Activated T-helper 17 cell treated with anti-CD3 and anti-CD28 coated beads, Interleukin-2, amount 50 U/mL, for 72 hours (primary cell): ENCODE measurements around the gene MMP25. TPM values are rescaled to one million over a fixed set of nuclear protein-coding genes. Genes with fewer than 3 reads are reported as not detected.

Experiments used
- ATAC-seq: fragments of 150-1000 bp; cut with Tn5 transposase; replicated peaks from 2 replicates; pipeline ENCODE4 v1.10.0; 2021; ENCODE audit warnings: mild to moderate bottlenecking, moderate library complexity
- H3K27ac Mint-ChIP-seq: one replicate; pipeline ENCODE4 v1.8.0; 2022; ENCODE audit warnings: mixed read lengths
- H3K27me3 Mint-ChIP-seq: one replicate; pipeline ENCODE4 v1.8.0; 2022; ENCODE audit warnings: mixed read lengths
- H3K36me3 Mint-ChIP-seq: one replicate; pipeline ENCODE4 v1.8.0; 2022; ENCODE audit warnings: low read depth, mild to moderate bottlenecking, mixed read lengths
- H3K4me1 Mint-ChIP-seq: one replicate; pipeline ENCODE4 v1.8.0; 2022; ENCODE audit warnings: mixed read lengths
- H3K4me3 Mint-ChIP-seq: one replicate; pipeline ENCODE4 v1.8.0; 2022; ENCODE audit warnings: mild to moderate bottlenecking, mixed read lengths
- H3K9me3 Mint-ChIP-seq: one replicate; pipeline ENCODE4 v1.8.0; 2022; ENCODE audit warnings: mixed read lengths
- total RNA-seq, 2 donors: library from RNA; stranded (reverse); gene quantifications; one replicate each; pipeline ENCODE4 v1.2.3, GENCODE V29; 2022

MMP25 gene
- total RNA-seq, 2 donors from 2014 or later: 5.9 to 7.1 TPM

GRCh38 chr16:3089717-3090592, 43.6 kb downstream of the MMP25 start:
- H3K27me3 Mint-ChIP-seq: no peaks in the 10 kb centered on the region
- no peaks in the 10 kb centered on the region for H3K36me3 Mint-ChIP-seq
- H3K27ac Mint-ChIP-seq: no peak overlapping the region
- H3K4me3 Mint-ChIP-seq: no peak overlapping the region
- H3K9me3 Mint-ChIP-seq: no peaks in the 10 kb centered on the region
- peaks cover 18% of the 10 kb centered on the region for H3K4me1 Mint-ChIP-seq
- ATAC-seq: no peak

- ATAC-seq: no peak
- Mint-ChIP-seq H3K27ac (peak overlapping the region; percentile 75), H3K36me3 (no peaks in the 10 kb centered on the region), H3K27me3 (no peaks in the 10 kb centered on the region), H3K4me1 (peaks cover 18% of the 10 kb centered on the region), H3K9me3 (no peaks in the 10 kb centered on the region), H3K4me3 (peak overlapping the region; percentile 15)
Measured at GRCh38 chr16:3091551-3091950, 45.2 kb downstream of the MMP25 start.

GRCh38 chr16:3092501-3092941, 46.2 kb downstream of the MMP25 start:
- no peak overlapping the region for H3K4me3 Mint-ChIP-seq
- no peak for ATAC-seq
- H3K36me3 Mint-ChIP-seq: no peaks in the 10 kb centered on the region
- no peaks in the 10 kb centered on the region for H3K9me3 Mint-ChIP-seq
- peaks cover 16% of the 10 kb centered on the region for H3K4me1 Mint-ChIP-seq
- no peaks in the 10 kb centered on the region for H3K27me3 Mint-ChIP-seq
- H3K27ac Mint-ChIP-seq: no peak overlapping the region

DNA sequence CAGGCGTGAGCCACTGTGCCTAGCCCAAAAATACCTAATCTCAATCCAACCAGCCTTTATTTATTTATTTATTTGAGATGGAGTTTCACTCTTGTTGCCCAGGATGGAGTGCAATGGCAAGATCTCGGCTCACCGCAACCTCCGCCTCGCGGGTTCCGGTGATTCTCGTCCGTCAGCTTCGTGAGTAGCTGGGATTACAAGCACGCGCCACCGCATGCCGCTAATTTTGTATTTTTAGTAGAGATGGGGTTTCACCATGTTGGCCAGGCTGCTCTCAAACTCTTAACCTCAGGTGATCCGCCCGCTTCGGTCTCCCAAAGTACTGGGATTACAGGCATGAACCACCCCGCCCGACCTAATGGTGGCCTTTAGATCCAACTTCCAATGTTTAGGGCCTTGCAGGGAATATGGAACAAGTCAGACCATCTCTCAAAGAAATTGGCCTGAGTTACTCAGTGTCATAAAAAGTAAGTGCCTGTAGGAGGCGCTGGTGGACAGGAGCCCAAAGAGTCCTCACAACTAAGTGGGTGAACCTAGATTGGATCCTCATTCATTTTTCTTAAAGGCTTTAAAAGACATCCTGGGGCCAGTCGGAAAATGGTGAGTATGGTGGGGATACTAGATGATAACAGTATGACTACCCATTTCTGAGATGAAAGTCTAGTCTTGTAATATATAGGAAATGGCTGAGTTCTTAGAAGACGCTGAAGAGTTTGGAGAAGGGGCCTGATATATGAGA, 48.1 kb downstream of the MMP25 start:
- H3K27ac Mint-ChIP-seq: peak overlapping the region; percentile 88
- peaks cover 8% of the 10 kb centered on the region for H3K4me1 Mint-ChIP-seq
- H3K27me3 Mint-ChIP-seq: no peaks in the 10 kb centered on the region
- no peaks in the 10 kb centered on the region for H3K9me3 Mint-ChIP-seq
- peak; percentile 74 for ATAC-seq
- no peaks in the 10 kb centered on the region for H3K36me3 Mint-ChIP-seq
- H3K4me3 Mint-ChIP-seq: peak overlapping the region; percentile 74

DNA sequence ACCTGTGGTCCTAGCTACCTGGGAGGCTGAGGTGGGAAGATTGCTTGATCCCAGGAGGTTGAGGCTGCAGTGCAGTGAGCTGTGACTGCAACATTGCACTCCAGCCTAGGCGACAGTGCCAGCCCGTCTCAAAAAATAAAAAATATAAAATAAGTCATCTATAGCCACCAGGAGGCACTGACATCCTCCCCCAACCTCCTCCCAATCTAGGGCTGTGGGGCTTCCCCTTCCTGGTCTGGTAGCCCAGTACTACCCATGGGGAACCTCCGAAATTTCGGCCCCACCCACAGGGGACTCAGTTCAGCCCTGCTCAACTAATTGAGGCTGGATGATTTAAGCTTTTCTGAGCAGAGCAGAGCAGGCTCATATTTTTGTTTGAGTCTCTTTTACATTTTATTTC, 49.5 kb downstream of the MMP25 start:
- Mint-ChIP-seq H3K36me3 (no peaks in the 10 kb centered on the region), H3K27me3 (no peaks in the 10 kb centered on the region), H3K4me1 (peaks cover 17% of the 10 kb centered on the region), H3K4me3 (peak overlapping the region; percentile 39), H3K27ac (no peak overlapping the region), H3K9me3 (no peaks in the 10 kb centered on the region)
- ATAC-seq: peak; percentile 78

DNA sequence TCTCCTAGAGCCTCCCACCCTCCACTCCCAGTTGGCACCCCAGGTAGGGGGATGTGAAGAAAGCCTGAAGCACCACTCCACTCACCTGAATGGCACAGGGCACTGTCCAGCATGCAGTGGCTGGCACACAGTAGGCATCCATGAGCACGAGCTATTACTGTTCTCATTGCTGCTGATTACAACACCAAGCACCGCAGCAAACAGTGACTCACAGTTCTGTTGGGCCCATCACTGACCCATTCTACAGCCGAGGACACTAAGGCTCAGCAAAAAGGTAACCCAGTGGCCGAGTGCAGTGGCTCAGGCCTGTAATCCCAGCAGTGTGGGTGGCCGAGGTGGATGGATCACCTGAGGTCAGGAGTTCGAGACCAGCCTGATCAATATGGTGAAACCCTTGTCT, 50.0 kb downstream of the MMP25 start:
- Mint-ChIP-seq H3K4me3 (peak overlapping the region; percentile 39), H3K9me3 (no peaks in the 10 kb centered on the region), H3K27me3 (no peaks in the 10 kb centered on the region), H3K27ac (no peak overlapping the region), H3K36me3 (no peaks in the 10 kb centered on the region), H3K4me1 (peaks cover 22% of the 10 kb centered on the region)
- ATAC-seq: no peak

- no peaks in the 10 kb centered on the region for H3K36me3 Mint-ChIP-seq
- no peaks in the 10 kb centered on the region for H3K27me3 Mint-ChIP-seq
- no peak for ATAC-seq
- H3K4me1 Mint-ChIP-seq: peaks cover 27% of the 10 kb centered on the region
- no peak overlapping the region for H3K4me3 Mint-ChIP-seq
- H3K27ac Mint-ChIP-seq: no peak overlapping the region
- H3K9me3 Mint-ChIP-seq: no peaks in the 10 kb centered on the region
Measured at GRCh38 chr16:3097266-3097665, 50.9 kb downstream of the MMP25 start.

DNA sequence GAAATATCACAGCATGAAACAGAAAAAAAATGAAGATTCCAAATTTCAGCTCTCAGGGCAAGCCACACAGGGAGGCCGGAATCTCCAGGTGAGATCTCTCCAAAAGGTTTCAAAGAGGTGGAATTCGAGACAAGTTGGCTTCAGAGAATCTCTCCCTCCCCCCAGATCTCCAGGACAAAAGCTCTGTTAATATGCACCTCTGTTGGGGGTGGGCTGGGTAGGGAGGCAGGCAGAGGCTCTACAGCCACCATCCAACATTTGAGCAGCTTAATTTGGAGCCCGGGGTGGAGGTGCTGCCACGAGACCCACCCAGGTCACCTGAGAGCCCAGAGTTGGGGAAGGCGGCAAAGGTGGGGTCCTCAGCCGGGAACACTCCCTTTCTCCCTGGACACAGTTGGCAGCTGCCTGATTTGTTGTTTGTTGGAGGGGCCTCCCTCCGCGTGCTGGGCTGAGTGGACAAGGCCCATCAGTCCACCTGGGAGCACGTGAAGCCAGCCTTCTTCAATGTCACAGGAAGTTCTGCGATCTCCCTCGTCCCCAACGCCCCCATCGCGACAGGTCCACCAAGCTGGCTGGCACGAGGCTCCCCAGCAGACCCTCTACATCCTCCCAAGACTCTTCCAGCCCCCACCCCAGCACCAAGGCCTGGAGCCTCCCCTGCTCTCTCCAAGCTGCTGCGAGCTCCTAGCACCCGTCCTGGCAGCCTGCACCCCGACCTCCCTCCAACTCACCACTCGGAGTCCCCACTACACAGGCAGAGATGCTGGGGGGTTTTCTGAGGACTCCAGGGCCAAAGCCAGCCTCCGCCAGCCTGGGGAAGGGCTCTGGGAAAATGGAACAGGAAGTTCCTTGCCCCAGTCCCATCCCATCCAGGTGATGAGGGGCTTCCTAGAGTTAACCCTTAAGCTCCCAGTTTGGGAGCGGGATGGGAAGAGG, 52.4 kb downstream of the MMP25 start, which contains the start of gene ZSCAN10:
ZSCAN10 (minus strand) TSS at position 836 of the 936 bp plus-strand sequence. CDS start 6,357 bp downstream, outside the sequence.
- ATAC-seq: no peak
- peaks cover 28% of the 10 kb centered on the region for H3K4me1 Mint-ChIP-seq

GRCh38 chr16:3099395-3099731, 53.0 kb downstream of the MMP25 start:
- no peak for ATAC-seq
- H3K27me3 Mint-ChIP-seq: no peaks in the 10 kb centered on the region
- H3K27ac Mint-ChIP-seq: no peak overlapping the region
- no peak overlapping the region for H3K4me3 Mint-ChIP-seq
- peaks cover 26% of the 10 kb centered on the region for H3K4me1 Mint-ChIP-seq
- no peaks in the 10 kb centered on the region for H3K9me3 Mint-ChIP-seq
- H3K36me3 Mint-ChIP-seq: no peaks in the 10 kb centered on the region

More for the DNA sequence above, 52.4 kb downstream of the MMP25 start, which contains the start of gene ZSCAN10:
- H3K4me3 Mint-ChIP-seq: peak within 1 kb of the TSS; percentile 79
- peak within 1 kb of the TSS; percentile 91 for H3K27ac Mint-ChIP-seq
- no peaks in the 10 kb centered on the region for H3K27me3 Mint-ChIP-seq
- no peaks in the 10 kb centered on the region for H3K9me3 Mint-ChIP-seq
- H3K36me3 Mint-ChIP-seq: no peaks in the 10 kb centered on the region

DNA sequence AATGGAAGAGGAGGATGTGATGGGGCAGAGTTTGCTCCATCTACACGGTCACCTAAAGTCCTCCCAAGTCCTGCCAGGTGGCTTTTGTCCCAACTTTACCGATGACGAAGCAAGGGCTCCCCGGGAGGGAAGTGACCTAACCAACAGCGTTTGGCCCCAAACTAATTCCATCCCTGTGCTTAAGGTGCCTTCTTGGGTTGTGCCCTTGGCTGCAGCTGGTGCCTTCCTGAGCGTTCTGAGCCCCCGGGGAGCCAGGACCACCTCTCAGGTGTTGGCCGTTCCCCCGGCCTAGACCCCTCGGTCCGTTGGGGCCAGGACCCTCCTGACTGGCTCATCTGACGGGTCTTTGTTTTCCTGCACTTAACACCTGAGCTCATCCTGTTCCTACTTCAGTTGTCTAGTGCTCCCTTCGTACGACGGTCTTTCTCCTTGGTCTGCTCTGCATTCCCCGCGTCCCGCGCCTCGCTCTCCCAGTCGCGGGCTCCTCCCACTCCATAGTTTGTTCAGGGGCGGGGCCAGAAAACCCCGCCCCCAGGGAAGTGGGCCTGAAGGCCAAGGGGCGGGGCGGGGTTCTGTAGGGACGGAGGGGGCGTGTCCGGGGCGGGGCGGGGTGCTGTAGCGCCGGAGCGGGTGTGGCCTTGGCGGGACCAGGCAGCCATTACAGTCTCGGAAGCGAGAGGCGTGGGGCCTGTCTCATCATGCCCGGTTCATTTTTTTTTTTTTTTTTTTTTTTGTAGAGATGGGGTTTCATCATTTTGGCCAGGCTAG, 53.6 kb downstream of the MMP25 start:
- Mint-ChIP-seq H3K36me3 (no peaks in the 10 kb centered on the region), H3K9me3 (no peaks in the 10 kb centered on the region), H3K4me3 (peak overlapping the region; percentile 79), H3K4me1 (peaks cover 21% of the 10 kb centered on the region), H3K27ac (peak overlapping the region; percentile 91), H3K27me3 (no peaks in the 10 kb centered on the region)
- peak; percentile 91 for ATAC-seq

- Mint-ChIP-seq H3K27ac (peak overlapping the region; percentile 46), H3K9me3 (no peaks in the 10 kb centered on the region), H3K4me1 (peaks cover 24% of the 10 kb centered on the region), H3K36me3 (no peaks in the 10 kb centered on the region), H3K4me3 (peak overlapping the region; percentile 71), H3K27me3 (no peaks in the 10 kb centered on the region)
- ATAC-seq: no peak
Measured at GRCh38 chr16:3101018-3101840, 54.9 kb downstream of the MMP25 start.

DNA sequence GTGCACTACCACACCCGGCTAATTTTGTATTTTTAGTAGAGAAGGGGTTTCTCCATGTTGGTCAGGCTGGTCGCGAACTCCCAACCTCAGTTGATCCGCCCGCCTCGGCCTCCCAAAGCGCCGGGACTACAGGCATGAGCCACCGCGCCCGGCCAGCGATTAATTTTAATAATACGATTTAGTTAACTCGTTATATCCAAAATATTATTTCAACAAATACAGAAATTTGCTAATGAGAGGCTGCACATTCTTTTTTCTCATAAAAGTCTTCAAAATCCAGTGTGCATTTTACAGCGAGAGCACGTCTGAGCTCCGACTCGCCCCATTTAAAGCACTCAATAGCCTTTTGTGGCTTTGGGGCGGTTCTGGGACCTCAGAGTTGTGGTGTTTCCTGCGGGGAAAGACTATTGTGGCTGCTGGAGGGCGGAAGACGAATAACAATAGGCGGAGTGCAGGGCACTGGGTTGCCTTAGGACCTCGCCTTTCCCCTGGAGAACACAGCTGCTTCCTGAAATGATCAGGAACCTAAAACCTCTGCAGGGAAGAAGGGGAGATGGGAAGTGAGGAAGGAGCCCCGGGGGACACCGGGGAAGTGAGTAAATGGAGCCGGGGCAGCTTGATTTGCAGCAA, 55.6 kb downstream of the MMP25 start:
- Mint-ChIP-seq H3K36me3 (no peaks in the 10 kb centered on the region), H3K9me3 (no peaks in the 10 kb centered on the region), H3K27me3 (no peaks in the 10 kb centered on the region), H3K27ac (peak overlapping the region; percentile 5), H3K4me3 (peak overlapping the region; percentile 71), H3K4me1 (peaks cover 25% of the 10 kb centered on the region)
- no peak for ATAC-seq
